GM12878 (cell line): ENCODE results near the gene ARHGAP26.

Experiments used
- CEBPZ ChIP-seq: fragments of 150-350 bp; IDR thresholded peaks from 2 replicates; pipeline ENCODE4 v1.6.1; 2016; ENCODE audit warnings: low read depth, low read length
- ELK1 ChIP-seq: IDR thresholded peaks from 2 replicates; pipeline ENCODE4 v1.6.1; 2012; ENCODE audit warnings: low read depth, low read length, improper control_type of control experiment
- EZH2 ChIP-seq: IDR thresholded peaks from 2 replicates; pipeline ENCODE4 v1.6.1; 2012; ENCODE audit warnings: low read depth, mild to moderate bottlenecking, control low read depth, inconsistent platforms, low read length, borderline replicate concordance; ENCODE audit not compliant: control insufficient read depth
- GABPA ChIP-seq: IDR thresholded peaks from 2 replicates; pipeline ENCODE4 v1.6.1; 2014; ENCODE audit warnings: antibody characterized with exemption, low read depth, mild to moderate bottlenecking, inconsistent platforms
- JUND ChIP-seq: IDR thresholded peaks from 2 replicates; pipeline ENCODE4 v1.6.1; 2012; ENCODE audit warnings: low read depth, mild to moderate bottlenecking, low read length, improper control_type of control experiment, moderate library complexity
- MAX ChIP-seq: IDR thresholded peaks from 2 replicates; pipeline ENCODE4 v1.6.1; 2012; ENCODE audit warnings: low read depth, low read length, improper control_type of control experiment
- RAD21 ChIP-seq: IDR thresholded peaks from 2 replicates; pipeline ENCODE4 v1.6.1; 2011; ENCODE audit warnings: mild to moderate bottlenecking, low read depth, low read length, moderate library complexity; ENCODE audit not compliant: insufficient read depth
- REST ChIP-seq: IDR thresholded peaks from 2 replicates; pipeline ENCODE4 v1.6.1; 2012; ENCODE audit warnings: mild to moderate bottlenecking, low read depth, low read length
- TBL1XR1 ChIP-seq: IDR thresholded peaks from 2 replicates; pipeline ENCODE4 v1.6.1; 2012; ENCODE audit warnings: low read depth, low read length, improper control_type of control experiment
- ZZZ3 ChIP-seq: IDR thresholded peaks from 2 replicates; pipeline ENCODE4 v1.6.1; 2011; ENCODE audit warnings: low read depth; ENCODE audit not compliant: control insufficient read depth, insufficient read length
- TF ChIP-seq, protein P1 (sequence below): IDR thresholded peaks from 2 replicates; pipeline ENCODE4 v1.6.1; 2011; ENCODE audit warnings: borderline replicate concordance, low read depth, mild to moderate bottlenecking, moderate library complexity, low read length; ENCODE audit not compliant: insufficient read depth, poor library complexity, severe bottlenecking
- TF ChIP-seq, protein P2 (sequence below), 3 experiments: IDR thresholded peaks in 2 of 3; conservative IDR thresholded peaks in 1 of 3; 2 replicates each; pipeline ENCODE4 v1.5.1; 2011; ENCODE audit warnings: low read depth in 3 of 3, low read length in 3 of 3, mild to moderate bottlenecking in 3 of 3, control low read depth in 2 of 3, moderate library complexity in 2 of 3, inconsistent platforms in 1 of 3, mixed read lengths in 1 of 3; ENCODE audit not compliant: control insufficient read depth in 2 of 3, insufficient read depth in 1 of 3; ENCODE audit errors: extremely low read depth in 1 of 3
- TF ChIP-seq, protein P3 (sequence below): fragments of 450-650 bp; IDR thresholded peaks from 2 replicates; pipeline ENCODE4 v1.6.1; 2017; ENCODE audit warnings: borderline replicate concordance
- TF ChIP-seq, protein P4 (sequence below): fragments of 450-650 bp; IDR thresholded peaks from 2 replicates; pipeline ENCODE4 v1.6.1; 2017; ENCODE audit warnings: mild to moderate bottlenecking

- TF ChIP-seq MAX (no peak), ZZZ3 (no peak), RAD21 (no peak), EZH2 (no peak), GABPA (no peak), TBL1XR1 (no peak), CEBPZ (no peak), REST (no peak), ELK1 (no peak), JUND (no peak)
- TF ChIP-seq, protein P1, sequence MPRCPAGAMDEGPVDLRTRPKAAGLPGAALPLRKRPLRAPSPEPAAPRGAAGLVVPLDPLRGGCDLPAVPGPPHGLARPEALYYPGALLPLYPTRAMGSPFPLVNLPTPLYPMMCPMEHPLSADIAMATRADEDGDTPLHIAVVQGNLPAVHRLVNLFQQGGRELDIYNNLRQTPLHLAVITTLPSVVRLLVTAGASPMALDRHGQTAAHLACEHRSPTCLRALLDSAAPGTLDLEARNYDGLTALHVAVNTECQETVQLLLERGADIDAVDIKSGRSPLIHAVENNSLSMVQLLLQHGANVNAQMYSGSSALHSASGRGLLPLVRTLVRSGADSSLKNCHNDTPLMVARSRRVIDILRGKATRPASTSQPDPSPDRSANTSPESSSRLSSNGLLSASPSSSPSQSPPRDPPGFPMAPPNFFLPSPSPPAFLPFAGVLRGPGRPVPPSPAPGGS: no peak
- TF ChIP-seq, protein P2, sequence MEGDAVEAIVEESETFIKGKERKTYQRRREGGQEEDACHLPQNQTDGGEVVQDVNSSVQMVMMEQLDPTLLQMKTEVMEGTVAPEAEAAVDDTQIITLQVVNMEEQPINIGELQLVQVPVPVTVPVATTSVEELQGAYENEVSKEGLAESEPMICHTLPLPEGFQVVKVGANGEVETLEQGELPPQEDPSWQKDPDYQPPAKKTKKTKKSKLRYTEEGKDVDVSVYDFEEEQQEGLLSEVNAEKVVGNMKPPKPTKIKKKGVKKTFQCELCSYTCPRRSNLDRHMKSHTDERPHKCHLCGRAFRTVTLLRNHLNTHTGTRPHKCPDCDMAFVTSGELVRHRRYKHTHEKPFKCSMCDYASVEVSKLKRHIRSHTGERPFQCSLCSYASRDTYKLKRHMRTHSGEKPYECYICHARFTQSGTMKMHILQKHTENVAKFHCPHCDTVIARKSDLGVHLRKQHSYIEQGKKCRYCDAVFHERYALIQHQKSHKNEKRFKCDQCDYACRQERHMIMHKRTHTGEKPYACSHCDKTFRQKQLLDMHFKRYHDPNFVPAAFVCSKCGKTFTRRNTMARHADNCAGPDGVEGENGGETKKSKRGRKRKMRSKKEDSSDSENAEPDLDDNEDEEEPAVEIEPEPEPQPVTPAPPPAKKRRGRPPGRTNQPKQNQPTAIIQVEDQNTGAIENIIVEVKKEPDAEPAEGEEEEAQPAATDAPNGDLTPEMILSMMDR (IDR thresholded peaks at IDR 0.05 in 2 of 3, conservative IDR thresholded peaks at IDR 0.05 in 1 of 3; ENCODE audit: control insufficient read depth in 2 of 3, extremely low read depth in 1 of 3, insufficient read depth in 1 of 3, low read depth in 3 of 3, low read length in 3 of 3): no peak
- TF ChIP-seq, protein P3, sequence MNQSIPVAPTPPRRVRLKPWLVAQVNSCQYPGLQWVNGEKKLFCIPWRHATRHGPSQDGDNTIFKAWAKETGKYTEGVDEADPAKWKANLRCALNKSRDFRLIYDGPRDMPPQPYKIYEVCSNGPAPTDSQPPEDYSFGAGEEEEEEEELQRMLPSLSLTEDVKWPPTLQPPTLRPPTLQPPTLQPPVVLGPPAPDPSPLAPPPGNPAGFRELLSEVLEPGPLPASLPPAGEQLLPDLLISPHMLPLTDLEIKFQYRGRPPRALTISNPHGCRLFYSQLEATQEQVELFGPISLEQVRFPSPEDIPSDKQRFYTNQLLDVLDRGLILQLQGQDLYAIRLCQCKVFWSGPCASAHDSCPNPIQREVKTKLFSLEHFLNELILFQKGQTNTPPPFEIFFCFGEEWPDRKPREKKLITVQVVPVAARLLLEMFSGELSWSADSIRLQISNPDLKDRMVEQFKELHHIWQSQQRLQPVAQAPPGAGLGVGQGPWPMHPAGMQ: no peak
- TF ChIP-seq, protein P4, sequence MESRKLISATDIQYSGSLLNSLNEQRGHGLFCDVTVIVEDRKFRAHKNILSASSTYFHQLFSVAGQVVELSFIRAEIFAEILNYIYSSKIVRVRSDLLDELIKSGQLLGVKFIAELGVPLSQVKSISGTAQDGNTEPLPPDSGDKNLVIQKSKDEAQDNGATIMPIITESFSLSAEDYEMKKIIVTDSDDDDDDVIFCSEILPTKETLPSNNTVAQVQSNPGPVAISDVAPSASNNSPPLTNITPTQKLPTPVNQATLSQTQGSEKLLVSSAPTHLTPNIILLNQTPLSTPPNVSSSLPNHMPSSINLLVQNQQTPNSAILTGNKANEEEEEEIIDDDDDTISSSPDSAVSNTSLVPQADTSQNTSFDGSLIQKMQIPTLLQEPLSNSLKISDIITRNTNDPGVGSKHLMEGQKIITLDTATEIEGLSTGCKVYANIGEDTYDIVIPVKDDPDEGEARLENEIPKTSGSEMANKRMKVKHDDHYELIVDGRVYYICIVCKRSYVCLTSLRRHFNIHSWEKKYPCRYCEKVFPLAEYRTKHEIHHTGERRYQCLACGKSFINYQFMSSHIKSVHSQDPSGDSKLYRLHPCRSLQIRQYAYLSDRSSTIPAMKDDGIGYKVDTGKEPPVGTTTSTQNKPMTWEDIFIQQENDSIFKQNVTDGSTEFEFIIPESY: no peak
These were observed 171.1 kb downstream of the ARHGAP26 start for GRCh38 chr5:142941245-142941644.
